GM21529 (cell line): ENCODE data around the gene DPYSL4.

Source experiments
- ATAC-seq: cut with Tn5 transposase; IDR thresholded peaks from one replicate; pipeline ENCODE4 v1.9.1; 2021; ENCODE audit not compliant: unreplicated experiment

The DPYSL4 gene

GRCh38 chr10:132239126-132240031 is 52.6 kb downstream of the DPYSL4 start:
- no peak for ATAC-seq

GRCh38 chr10:132240156-132240555 is 53.4 kb downstream of the DPYSL4 start:
- no peak for ATAC-seq

DNA sequence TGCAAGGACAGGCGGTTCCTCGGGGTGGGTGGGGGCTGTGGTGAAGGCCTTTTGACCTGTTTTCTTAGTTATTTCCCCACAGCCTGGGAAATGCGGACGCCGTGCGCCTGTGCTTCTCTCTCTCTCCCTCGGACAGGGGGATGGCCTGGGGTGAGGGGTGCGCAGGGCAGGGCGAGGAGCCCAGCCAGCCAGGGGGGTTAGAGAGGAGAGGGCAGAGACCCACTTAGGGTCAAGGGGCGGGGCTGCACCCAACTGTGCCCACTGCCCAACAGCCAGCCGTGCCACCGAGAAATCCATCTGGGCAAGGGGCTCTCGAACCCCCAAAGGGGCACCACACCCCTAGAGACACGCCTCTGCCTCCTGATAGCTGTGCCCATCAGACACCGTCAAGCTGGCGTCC is 53.8 kb downstream of the DPYSL4 start:
- ATAC-seq, result no peak

GRCh38 chr10:132241086-132241485 is 54.3 kb downstream of the DPYSL4 start:
- no peak for ATAC-seq

DNA sequence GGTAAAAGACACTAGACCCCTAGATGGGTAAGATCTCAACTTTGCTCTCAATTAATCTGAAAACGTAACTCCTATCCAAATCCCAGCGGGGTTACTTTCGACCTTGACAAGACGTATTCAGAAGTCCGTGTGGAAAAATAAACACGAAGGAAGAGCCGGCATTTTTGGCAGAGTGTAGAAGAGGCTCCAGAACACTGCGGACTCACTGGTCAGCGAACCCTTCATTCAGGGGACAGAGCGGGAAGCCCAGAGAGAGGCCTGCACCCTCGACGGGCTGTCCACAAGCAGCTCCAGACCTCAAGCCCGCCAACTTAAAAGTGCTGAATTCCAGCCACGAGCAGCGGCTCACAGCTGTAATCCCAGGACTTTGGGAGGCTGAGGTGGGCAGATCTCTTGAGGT is 54.7 kb downstream of the DPYSL4 start:
- no peak for ATAC-seq

- ATAC-seq, result no peak
Observed at GRCh38 chr10:132242103-132242840, 55.5 kb downstream of the DPYSL4 start.

GRCh38 chr10:132243141-132243540 is 56.4 kb downstream of the DPYSL4 start:
- ATAC-seq, result no peak

DNA sequence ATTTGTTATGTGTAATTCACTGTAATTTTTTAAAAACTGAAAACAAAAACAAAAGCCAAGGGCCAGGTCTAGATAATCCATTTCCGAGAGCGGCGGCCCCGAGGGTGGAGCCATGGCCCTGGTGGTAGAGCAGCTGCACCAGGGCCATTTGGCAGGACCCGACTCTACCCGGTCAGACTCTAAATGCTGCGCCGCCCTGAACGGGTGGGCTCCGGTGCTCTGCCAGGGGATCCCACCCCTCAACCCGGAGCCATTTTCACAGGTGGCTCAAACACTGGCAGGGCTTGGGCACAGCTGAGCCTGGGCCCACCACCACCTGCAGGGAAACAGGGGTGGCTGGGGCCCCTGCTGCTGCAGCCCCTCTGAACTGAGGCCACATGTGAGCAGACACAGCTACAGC is 56.9 kb downstream of the DPYSL4 start:
- no peak for ATAC-seq

- no peak for ATAC-seq
Observed at GRCh38 chr10:132245056-132245455, 58.3 kb downstream of the DPYSL4 start.

GRCh38 chr10:132246296-132246695 is 59.5 kb downstream of the DPYSL4 start:
- no peak for ATAC-seq

GRCh38 chr10:132247943-132248342 is 61.2 kb downstream of the DPYSL4 start:
- ATAC-seq, result no peak

GRCh38 chr10:132248455-132249225 is 61.9 kb downstream of the DPYSL4 start:
- ATAC-seq, result no peak

DNA sequence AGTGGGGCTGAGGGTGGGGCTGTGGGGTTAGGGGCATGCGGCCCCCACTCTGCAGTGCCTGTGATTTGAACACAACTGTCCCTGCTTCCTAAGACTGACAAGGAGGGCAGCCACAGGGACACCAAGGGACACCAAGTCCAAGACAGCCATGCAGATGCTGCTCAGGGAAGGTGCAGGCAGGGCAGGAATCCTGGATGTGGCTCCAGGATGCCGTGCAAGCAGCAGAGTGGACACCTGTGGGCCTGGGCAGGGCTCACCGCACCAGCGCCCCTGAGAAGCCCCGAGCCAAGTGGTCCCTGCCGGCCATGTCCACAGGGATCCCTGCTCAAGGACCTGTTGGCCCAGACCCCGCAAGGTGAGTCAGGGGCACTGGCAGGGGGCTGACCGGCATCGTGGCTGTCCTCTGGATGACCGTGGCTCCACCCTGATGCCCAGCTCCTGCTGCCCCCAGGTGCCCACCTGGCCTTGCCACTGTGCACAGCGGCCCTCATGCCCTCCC is 62.5 kb downstream of the DPYSL4 start:
- no peak for ATAC-seq

GRCh38 chr10:132249824-132250375 is 63.2 kb downstream of the DPYSL4 start:
- ATAC-seq, result no peak

GRCh38 chr10:132250481-132251475 is 64.0 kb downstream of the DPYSL4 start:
- no peak for ATAC-seq

- no peak for ATAC-seq
Observed at GRCh38 chr10:132251928-132252327, 65.2 kb downstream of the DPYSL4 start.

- no peak for ATAC-seq
Observed at GRCh38 chr10:132252412-132252811, 65.7 kb downstream of the DPYSL4 start.

DNA sequence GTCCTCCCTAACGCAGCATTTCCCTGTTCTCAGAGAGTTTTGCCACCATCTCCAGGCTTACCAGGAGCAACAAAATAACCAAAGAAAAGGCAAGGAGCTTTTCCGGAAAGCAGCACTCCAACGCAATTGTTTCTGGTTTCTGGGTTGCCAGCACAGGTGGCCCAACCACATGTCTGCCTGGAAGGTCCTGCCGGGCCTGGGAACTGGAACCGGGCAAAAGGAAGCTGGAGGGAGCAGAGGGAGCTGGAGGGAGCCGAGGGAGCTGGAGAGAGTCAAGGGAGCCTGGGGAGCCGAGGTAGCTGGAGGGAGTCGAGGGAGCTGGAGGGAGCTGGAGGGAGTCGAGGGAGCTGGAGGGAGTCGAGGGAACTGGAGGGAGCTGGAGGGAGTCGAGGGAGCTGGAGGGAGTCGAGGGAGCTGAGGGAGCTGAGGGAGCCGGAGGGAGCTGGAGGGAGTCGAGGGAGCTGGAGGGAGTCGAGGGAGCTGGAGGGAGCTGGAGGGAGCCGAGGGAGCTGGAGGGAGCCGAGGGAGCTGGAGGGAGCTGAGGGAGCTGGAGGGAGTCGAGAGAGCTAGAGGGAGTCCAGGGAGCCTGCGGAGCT is 66.4 kb downstream of the DPYSL4 start:
- no peak for ATAC-seq

DNA sequence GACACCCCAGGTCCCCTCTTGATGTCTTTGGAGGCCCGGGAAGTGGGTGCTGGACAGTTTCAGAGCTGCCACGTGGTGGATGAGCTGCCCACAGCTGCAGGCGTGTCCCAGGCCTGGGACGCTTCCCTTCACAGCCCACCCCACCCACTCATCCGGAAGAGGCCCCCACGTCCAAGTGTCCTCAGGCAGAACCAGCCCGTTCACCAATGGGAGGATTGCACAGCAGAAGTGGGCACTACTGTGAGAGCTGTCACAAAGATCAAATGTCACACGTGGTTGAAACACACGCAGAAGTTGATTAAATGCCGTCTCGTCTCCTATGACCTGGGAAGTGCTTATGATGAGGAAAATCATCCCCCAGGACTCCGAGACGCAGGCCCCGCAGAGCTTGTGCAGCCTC is 68.1 kb downstream of the DPYSL4 start:
- no peak for ATAC-seq
